Measurements from ENCODE around the gene KCTD20.
A peak's percentile ranks its signal among the peaks of the same experiment; 100 is the strongest.

KCTD20 gene

DNA sequence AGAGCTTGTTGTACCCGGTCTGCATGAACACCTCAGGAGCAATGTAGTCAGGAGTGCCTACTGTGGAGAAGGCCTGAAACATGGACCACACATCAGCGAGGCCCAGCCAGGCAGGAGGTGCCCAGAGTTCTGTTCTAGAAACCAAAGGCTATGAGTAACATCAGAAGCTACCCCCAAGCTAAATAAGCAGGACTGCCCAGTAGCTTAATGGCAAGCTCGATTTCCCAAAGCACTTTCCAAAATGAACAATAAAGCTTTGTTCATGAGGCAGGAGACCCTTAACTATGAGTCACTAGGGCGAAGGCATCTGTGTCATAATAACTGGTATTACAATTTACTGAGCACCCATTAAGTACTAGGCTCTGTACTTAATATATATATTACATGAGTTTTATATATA is 57.1 kb downstream of the KCTD20 start:
- ATAC-seq, result no peak

DNA sequence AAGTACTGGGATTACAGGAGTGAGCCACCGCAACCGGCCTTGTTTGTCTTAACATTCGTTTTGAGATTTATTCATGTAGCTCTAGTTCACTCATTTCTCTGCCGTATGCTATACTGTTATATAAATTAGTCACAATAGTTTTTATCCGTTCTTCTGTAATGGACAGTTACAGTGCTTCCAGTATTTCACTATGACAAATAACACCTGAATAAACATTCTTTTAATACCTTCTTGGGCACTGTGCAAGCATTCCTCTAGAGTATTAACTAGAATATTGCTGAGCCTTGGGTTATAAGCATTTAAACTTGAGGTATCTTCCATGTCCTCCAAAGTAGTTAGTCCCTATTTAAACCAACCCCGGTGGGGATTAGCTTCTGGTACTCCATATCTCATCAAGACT is 58.9 kb downstream of the KCTD20 start:
- ATAC-seq, result no peak

DNA sequence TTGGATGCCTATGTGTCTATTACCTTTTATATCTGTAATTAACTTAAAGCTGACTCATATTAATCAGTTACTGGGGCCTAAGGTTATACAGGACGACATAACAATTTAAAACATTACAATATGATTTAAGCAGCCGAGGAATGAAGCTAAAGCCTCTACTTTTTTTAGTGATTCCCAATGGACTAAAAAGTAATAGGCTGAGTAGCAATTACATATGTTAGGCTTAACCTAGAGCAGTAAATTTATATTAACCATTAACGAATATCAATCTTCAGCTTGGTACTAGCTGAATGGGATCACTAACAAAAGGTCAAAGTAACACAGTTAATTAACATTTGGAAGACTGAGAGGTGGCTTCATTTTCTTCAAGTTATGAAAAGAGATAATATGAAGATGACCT is 61.4 kb downstream of the KCTD20 start:
- ATAC-seq, result no peak

DNA sequence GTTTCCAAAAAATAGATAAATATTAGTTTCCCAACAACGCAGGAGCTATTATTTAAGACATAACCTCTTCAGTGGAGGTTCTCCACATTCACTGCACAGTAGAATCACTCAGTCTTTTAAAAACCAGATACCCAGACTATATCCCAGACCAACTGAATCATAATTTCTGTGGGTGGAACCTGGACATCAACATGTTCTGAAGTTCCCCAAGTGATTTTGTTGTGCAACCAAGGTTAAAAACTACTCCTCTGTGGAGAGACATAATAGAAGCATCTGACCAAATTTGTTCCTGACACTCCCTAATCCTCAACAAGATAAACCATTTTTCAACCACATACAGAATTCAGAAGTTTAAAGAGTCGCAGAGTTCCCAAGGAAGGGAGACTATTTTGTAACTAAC is 62.2 kb downstream of the KCTD20 start:
- no peak for ATAC-seq

DNA sequence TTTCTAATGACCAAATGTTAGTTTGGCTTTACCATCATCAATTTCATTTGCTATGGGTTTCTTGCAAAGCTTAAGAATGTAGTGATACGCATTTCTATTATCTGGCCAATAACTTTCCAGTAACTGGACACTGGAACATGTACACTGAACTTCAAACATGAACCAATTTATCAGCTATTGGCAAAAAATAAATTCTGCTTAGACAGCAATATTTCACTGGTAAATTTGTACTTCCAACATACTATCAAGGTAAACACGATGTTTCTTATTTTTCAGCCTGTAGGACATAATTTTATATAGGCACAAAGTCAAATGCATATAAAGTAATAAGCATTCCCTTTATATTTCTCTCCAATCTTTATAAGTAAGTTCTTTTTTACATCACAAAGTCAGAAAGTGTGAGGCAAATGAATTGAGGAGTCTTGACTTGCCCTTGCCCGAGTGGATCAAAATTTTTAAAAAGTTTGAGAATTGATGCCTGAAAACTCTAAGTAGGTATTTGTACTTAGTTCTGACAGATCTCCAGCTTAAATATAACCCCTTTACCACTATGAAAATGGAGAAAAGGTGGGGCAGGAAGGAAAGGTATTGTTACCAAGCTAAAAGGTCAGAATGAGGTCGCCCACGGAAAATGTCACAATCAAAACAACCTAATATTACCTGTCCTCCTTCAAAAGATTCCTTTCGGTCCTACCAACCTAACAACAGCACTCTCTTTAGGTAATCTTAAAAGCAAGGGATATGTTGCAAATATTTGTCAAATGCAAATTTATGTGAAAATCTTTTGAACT is 63.1 kb downstream of the KCTD20 start:
- ATAC-seq, result peak in 1 of 2 donors; percentile 35

DNA sequence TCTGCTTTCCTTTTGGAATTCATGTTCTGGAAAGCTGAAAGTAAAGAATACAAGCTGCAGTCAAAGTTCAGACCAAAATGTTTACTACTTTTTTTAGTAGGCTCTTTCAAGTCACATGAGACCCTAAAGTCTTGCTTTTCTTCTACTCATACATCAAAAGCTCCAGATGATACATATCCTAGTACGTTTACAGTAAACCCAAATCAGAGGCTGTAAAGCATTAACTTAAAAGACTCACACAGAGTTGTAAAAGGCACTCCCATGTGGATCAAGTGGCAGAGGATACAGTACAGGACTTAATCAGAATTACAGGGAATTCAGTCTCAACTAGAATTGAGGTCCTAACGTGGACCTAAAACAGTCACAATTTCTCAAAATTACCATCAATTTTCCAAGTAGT is 63.8 kb downstream of the KCTD20 start:
- peak; percentile 20 to 28 for ATAC-seq

DNA sequence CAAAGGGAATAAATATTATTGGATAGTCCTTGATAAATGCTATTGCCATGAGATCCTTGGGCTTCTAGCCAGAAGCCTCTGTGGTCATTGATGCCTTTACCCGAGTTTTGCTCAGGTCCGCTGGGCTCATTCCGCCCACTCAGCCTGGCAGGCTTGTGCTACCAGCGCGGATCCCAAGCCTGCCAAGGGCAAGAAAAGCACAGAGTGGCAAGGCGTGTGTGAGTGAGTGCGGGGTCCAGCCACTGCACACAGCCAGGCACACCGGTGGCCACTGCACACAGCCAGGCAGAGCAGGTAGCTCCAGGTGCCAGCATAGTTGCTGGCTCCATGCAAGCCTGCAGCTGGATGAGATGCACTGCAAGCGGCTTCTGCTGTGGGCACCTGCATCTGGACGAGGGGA is 65.7 kb downstream of the KCTD20 start:
- no peak for ATAC-seq

DNA sequence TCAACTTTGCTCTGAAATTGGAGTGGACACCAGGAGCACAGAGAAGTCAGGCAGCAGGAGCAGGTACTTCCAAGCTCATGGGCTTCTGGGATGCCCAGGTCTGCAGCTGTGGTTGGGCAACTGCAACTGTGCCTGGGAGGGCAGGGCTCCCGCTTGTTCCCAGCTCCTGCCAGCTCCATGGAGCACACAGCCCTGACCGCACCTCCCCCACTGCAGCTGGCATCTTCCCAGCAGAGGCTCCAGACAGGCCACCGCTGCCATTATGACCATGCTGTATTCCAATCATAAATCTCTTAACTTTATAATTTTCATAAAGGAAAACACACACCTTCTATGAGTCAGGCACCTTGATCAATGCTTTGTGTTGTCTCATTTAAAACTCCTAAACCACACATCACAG is 67.6 kb downstream of the KCTD20 start:
- ATAC-seq, result no peak

DNA sequence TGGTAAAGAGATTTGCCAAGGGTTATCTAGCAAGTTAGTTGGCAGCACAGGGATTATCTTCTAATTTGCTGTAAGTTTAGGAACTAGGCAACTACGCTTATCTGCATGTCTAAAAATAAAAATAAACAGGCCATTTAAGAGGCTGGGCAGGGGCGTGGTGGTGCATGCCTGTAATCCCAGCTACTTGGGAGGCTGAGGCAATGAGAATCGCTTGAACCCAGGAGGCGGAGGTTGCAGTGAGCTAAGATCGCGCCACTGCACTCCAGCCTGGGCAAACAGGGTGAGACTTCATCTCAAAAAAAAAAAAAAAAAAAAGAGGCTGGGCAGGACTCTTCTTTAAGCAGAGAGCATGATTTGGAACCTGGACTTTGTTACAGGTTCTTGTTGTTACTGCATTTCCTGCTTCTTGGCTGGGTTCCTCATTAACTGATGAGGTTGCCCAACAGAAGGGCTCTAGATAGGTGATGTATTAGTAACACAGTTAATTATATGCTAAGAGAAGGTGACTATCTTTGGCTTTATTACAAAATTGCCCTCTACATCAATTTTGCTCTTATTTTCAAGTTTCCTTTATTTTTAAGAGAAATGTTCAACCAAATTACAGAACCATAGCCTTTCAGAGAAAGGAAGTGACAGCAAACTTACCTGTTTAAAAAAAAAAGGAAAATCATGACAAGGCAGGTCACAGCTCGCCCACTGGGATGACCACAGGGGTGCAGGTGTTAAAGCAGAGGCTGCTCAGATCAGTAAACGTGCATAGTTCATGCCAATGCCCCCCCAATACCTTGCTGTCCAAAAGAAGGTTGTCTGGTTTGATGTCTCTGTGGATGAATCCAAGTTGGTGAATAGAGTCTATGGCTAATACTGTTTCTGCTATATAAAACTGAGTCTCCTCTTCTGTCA is 72.0 kb downstream of the KCTD20 start:
- ATAC-seq, result no peak

DNA sequence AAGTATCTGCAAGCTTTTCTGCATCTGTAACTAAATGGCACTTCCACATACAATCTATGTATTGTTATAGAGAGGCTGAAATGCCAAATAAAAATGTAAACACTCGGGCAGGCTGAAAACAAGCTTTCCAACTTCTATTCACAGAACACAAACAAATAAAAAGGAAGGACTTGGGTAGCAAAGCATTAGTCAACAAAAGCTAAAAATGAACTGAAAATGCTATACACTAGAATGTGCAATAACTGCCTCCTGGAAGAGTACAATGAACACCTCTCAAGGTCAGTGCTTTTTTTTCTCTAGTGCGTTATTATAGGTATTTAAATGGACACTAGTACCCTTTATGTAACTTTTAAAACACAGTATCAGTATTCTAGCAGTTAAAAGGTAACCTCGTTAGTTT is 73.0 kb downstream of the KCTD20 start:
- no peak for ATAC-seq

DNA sequence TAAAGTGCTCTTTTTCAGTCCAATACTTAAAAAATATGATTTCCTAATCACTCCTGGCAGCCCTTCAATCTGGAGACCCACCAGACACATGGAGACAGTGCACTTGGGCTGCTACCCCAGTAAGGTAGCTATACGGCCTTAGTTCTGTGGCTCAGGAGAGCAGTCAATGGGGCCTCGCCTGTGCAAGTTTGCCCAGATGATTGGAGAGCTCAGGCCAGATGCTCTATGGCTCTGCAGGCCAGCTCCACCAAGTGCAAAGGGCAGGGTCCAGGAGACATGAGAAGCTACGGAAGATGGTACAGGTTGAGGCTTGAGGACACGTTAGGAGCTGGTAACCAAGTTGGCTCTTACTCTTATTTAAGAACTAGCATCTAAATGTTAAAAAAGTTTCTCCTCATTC is 73.8 kb downstream of the KCTD20 start:
- no peak for ATAC-seq

DNA sequence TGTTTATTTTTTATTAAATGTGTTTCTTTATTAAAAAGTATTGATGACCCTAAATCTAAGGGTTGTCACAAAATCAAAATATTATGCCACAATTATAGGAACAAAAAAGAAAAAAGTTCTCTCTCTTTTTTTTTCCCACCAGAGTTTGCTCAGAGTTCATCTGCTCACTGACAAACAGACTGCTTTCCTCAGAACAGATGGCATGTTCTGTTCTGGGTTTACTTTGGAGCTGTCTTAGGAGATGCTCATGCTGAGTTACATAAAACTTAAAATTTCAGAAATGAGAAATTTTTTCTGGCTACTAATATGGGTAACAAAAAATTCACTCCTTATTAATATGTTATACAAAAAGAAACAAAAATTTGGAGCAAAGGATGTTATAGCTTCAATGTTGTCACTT is 74.2 kb downstream of the KCTD20 start:
- ATAC-seq, result no peak

DNA sequence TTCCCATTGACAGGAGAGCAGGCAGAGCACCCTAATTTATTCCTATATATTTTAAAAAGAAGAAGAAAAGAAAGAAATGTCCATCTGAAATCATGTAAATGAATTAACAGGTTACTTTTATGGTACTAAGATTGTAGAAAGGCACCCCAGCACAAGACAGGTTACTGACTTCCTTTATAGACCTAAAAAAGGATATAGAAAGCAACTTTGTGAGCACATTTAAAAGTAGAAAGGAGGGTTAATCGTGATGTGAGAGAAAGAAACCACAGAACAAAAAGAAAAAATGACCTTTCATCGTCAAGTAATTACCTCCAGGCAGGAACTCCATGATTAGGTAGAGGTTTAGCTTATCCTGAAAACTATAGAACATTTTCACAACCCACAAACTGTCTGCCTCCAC is 74.6 kb downstream of the KCTD20 start:
- ATAC-seq, result no peak

DNA sequence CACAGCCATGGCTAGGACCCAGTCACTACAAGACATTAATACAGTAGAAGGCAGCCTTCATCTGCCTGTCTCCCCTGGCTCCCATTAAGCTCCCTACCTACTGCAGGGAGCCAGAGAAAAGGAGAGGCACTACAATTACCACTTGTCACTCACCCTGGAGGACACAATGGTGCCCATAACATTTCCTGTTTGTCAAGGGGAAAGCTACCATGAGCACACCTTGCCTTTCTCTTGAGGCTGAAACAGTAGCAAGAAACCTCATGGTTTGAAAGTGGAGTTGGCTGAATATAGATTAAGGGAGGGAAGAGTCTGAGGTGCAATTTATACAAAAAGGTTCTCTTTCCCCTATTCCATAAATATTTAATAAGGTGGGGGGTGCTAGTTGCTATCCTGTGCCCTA is 76.6 kb downstream of the KCTD20 start:
- no peak for ATAC-seq

DNA sequence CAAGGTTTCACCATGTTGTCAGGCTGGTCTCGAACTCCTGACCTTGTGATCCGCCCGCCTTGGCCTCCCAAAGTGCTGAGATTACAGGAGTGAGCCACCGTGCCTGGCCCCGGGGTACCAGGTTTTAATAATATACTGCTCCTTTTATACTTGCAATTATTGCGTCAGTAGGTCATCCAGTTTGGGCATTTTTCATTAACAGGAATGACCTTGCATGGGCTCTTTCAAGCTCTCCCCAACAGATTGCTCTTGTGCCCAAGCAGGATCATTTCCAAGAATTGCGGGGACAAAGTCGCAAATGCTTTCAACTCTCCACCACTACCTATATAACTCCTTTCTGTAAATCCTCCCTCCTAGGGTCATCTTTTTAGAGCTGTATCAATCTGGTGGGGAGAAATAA is 80.7 kb downstream of the KCTD20 start:
- no peak for ATAC-seq

DNA sequence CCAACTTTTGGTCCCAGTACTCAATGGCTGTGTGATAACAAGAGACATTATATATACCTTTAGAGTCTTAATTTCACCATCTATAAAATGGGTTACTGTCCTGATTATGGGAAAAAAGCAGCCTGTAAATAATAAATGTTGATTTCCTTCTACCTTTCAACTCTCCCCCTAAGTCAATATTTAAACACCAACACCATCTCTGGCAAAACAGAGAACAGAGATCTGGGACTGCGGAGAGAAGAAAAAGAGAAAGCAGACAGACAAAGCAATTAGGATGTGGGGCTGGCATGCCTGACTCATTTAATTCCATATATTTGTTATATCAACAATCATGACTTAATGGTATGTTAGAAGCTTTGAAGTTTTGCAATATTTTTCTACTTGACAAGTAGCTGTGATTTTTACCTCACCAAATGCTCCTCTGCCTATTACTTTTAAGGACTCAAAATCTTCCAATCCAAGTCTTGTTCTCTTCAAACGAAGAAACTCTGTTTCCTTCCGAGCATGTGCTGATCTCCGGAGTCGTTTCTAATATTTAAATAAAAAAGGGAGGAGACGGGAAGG is 81.2 kb downstream of the KCTD20 start:
- ATAC-seq, result no peak

DNA sequence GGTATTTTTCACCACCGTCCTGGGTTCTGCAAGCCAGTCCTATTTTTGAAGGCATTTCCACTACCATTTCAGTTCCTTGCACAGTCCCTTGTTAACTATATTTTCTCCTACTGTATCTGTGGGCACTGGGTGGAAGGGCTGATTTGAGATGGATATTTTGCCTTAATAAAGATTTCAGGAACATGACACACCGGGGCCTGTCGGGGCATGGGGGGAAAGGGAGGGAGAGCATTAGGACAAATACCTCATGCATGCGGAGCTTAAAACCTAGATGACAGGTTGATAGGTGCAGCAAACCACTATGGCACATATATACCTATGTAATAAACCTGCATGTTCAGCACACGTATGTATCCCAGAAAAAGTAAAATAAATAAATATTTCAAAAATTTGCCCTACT is 82.1 kb downstream of the KCTD20 start:
- no peak for ATAC-seq

DNA sequence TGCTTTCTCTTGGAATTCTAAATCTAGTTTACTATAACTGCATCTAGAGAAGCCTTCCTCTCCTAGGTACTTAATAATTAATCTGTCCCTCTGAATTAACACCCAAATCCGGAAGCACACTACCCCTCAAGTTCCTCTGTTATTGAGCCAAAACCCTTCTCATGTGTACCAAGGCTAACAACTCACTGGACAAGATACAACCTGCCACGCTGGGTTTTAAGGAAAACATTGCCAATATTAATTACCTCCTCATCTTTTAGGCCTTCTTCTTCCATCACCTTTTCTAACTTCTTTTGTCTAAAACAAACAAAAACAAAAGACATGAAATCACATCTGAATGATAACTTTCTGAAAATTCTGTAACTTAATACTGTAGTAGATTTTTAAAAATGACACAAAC is 82.5 kb downstream of the KCTD20 start:
- no peak for ATAC-seq

DNA sequence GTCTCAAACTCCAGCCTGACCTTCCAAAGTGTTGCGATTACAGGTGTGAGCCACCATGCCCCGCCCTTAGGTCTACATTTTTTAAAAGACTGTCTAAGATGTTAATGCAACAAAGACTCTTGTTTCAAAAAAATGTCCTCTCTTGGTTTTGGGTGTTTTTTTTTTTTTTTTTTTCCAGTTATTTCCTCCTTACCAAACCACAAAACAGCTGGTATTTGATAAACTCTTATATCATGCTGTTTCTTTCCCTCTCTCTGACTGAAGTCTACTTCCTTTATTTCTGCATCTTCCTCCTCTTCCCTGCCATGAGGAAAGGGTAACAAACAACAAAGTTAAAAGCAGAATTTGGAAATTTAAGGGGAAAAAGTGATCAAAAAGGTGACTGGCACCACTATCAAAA is 83.3 kb downstream of the KCTD20 start:
- ATAC-seq, result no peak

DNA sequence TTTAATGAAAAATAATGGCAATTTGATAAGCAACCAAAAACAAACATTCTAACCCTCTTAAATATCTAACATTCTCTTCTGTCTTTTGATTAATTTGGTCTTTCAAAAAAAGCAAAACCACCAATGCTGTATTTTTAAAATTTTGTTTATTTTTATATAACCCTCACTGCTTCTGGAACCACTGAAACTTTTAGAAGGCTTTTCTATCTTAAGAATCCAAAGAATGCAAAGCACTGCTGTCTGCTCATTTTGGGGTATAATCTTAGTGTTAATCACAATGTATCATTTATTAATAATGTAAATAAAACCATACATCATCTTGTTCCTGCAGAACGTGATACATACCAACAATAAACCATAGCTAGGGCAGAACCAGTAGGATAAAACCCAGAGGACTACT is 90.5 kb downstream of the KCTD20 start:
- no peak for ATAC-seq

DNA sequence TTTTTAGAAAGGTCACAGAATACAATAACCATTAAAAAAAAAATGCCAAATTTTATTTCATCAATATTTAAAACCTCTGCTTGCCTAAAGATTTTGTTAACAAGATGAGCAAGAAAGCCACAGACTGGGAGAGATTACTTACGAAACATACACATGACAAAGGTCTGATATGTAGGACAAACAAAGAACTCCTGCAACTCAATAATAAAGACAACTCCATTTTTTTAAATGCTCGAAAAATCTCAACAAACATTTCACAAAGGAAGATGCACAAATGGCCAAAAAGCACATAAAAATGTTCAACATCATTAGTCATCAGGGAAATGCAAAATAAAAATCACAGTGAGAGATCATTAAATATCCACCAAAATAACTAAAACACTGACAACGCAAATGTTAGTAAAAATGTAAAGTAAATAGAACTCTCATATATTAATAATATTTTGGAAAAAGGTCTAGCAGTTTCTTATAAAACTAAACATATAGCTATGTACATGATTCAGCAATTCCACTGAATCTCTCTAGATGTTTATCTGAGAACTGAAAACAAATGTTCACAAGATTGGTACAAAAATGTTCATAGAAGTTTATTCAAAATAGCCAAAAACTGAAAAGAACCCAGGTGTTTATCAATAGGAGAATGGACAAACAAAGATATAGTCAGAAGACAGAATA is 94.2 kb downstream of the KCTD20 start:
- no peak for ATAC-seq

DNA sequence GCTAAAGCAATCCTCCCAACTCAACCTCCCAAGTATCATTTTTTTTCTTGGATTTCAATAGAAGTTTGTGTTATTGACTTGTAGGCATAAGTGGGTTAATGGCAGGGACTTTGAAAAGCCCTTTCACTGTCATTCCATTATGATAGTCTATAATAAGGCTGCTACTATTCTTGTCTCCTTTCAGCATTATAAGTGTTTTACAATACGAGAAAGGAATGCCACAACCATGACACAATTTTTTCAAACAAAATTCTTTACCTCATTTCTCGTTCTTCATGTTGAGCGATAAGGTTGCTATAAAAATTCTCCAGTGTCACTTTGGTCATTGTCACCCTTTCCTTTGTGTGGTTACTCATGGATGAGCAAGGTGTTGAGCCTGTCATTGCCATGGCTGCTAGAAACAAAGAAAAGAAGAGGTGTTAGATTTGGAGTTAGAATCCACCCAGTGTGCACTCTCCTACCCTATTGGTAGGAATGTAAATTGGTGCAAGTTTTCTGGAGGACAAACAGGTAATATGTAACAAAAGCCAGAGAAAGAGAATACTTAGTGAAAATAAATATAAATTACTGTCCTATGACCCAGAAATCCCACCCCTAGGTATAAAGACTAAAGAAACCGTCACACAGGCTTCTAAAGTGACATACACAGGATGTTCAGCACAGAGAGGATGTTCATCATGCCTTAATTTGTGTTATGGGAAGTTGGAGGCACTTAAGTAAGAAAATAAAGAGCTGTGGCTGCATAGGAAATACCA is 97.2 kb downstream of the KCTD20 start:
- peak; percentile 90 for ATAC-seq

All from activated CD4-positive, CD25-positive, alpha-beta regulatory T cell treated with anti-CD3 and anti-CD28 coated beads, Interleukin-2, amount 50 U/mL, for 24 hours (primary cell).